GM12892 (cell line): ENCODE data around the gene RAB36.

Experiments used
- POLR2A ChIP-seq: IDR thresholded peaks from 2 replicates; pipeline ENCODE4 v1.6.1; 2011; ENCODE audit warnings: low read depth, low read length, control low read depth
- POLR2AphosphoS5 ChIP-seq: IDR thresholded peaks from 2 replicates; pipeline ENCODE4 v1.6.1; 2011; ENCODE audit warnings: low read depth, low read length, control low read depth

DNA sequence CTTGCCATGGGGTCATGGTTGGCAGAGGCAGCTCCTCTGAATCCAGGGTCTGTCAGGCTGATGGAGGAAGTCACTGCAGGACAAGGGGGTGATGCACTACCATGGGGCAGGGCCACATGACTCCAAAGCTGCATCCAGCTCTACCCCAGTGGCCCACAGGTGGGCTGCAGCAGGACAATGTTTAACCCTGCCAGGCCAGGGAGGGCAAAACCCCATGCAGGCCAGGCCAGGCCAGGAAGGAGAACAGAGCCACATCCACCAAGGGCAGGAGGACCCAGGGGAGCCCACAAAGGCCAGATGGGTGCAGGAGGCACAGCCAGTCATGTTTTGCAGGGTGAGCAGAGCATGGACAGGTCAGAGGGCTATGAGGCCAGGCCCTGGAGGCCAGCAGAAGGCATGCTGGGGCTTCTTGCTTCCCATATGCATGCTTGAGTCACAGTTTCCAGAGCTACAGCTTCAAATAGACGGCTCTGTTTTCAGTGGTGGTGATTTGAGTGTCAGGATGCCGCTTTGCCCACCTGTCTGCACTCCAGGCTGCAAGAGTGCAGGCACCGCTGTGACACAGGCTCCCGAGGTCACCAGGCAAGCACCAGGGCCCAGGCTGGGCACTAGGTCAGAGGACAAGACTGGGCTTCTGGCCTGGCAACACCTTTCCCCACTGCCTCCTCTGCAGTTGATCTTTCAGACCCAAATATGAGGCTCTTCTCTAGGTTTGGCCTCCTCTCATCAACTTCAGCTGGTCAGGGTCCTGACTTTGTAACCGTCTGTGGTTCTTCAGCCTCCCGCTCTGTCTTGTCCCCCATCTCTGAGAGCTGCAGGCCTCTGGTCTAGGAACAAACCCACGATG is 26.4 kb upstream of the RAB36 start:
- TF ChIP-seq POLR2A (no peak), POLR2AphosphoS5 (no peak)
